ENCODE results near the gene GTF2F2.

The GTF2F2 gene

DNA sequence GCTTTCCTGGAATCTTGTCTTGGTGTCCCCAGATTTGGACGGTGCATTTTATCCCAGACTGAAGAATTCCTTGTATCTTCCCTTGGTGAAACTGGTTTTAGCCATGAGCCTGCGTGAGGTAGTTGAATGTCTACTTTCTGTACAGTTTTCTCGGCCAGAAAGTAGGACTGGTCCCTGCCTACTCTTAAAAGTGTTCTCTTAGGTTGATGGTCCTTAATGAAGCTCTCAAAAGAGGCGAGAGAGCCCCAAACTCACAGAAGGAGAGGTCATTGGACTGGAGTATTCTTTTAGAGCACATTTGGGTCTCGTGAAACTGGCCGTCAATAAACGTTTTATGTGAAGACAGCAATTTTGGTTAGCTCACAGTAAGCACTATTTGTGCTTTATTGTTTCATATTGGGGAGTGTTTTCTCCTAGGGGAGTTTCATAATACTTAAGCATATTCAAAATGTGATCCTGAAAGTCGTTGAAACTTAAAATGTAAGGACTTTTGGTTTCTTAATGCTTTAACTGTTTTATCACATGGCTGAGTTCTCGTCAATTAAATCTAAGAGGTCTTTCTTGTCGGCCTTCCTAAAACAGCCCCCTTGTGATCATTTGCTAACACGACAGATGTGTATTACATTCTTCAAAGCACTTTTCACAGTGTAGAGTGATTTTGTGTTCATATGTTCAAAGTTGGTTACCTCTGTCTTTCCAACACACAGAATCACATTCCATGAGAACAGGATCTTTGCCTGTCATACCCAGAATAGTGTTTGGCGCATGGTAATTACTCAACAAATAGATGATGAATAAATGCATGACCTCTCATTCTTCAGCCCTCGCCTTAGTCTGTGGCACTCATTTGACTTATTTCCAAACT is 889 bp downstream of the GTF2F2 start:
- no peak for DNase-seq (ENCODE audit: low spot score)

DNA sequence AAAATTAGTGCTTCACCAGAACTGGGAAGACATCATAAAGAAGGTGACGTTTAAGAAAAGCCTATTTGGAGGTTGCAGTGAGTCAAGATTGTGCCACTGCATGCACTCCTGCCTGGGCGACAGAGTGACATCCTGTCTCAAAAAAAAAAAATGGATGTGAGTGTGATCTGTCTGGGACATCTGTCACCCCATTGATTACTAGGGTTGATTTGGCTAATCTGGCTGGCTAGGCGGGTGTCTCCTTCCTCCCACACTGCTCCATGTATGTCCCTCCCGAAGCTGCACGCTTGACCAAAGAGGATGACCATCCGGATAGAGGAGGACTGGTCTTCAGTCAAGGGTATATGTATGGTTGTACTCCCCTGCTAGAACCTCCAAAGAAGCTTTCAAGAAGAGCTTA is 2.6 kb downstream of the GTF2F2 start:
- no peak for DNase-seq (ENCODE audit: low spot score)

DNA sequence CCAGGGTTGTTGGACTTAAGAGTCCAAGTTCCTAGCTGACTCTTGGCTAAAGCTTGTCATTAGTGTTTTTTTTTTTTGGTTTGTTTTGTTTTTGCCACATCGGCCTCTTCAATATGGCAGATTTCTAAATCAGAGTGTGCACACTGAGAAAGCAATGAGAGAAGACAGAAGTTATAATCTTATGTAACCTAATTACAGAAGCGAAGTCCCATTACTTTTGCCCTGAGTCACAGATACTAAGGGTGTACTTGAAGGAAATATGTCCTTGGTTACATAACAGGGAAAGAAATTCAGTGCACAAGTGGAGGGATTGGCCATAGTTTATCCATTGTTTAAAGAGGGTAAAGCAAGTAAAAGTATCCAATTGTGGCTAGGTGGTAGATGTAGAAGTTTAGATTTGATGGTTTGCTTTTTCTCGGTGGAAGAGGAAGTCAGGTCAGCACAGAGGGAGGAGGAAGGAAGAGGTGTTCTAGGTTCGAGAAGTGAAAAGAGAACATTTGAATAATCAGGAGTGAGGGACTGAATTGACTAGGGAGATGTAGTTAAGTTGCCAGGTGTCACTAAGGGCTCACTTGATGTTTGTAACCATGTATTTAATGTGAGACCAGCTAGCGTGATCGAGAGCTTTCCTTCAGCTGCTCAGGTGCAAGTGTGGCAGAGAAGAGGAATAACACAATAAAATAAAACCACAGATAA is 12.2 kb downstream of the GTF2F2 start:
- DNase-seq (ENCODE audit: low spot score), result no peak

DNA sequence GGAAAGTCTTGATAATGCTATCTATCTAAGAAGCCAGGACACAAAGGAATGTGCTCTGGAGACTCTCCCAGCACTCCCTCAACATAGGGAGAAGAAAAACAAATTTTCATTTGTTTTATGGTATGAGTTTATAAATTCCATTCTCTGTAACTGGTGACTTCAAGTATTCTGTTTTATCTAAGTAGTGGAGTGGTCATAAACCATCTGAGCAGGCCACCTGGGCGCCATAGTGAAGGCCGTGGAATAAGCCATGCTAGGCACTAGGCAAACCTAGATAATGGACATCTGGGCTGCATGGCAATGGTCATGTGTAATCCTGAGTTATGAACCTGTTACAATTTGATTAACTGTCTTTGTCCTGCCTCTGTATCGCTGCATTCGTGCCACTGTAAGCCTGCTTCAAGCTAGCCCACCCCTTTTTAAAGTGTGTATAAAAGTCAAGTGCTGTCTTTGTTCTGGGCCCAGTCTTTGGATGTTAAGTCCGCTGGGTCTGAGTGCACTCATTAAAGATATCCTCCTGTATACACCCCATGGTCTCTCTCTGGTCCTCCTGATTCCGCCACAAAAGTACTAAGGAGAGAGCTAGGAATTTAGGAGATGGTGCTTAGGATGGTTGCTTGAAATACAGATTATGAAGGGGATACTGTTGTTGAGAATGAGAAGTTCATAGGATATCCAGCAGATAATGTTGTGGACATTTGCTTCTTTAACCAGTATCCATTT is 13.2 kb downstream of the GTF2F2 start:
- no peak for DNase-seq (ENCODE audit: low spot score)

DNA sequence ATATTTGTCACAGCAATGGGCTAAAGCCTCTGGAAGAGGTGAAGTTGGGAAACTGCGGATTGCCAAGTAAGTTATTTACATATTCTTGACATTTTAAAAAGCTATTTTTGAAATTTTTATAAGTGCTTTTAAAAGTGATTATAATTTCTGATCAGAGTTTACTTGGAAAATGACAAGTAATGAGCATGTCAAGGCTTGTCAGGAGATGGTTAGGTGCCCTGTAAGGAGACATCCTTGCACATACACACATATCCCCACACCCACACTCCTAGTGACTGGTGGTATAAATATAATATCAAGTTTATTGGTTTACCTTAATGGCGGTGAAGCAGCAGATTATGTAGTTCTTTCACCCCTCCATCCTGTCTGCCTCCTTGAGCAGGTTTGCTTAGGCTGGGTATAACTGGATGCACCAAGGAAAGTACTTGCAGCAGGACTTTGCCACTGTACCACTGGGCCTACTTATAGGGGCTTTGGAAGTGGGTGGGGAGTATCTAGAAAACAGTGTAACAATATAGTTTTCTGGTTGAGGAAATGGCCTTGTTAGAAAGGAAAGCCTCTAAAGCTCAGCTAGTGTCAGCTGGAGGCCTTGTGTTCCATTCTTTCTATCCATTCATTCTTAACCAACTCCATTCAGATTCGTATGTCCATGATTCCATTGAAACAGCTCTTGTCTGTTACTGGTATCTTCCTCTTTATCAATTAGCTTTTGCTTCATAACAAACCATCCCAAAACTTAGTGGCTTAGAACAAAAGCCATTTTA is 16.6 kb downstream of the GTF2F2 start:
- DNase-seq (ENCODE audit: low spot score), result no peak

DNA sequence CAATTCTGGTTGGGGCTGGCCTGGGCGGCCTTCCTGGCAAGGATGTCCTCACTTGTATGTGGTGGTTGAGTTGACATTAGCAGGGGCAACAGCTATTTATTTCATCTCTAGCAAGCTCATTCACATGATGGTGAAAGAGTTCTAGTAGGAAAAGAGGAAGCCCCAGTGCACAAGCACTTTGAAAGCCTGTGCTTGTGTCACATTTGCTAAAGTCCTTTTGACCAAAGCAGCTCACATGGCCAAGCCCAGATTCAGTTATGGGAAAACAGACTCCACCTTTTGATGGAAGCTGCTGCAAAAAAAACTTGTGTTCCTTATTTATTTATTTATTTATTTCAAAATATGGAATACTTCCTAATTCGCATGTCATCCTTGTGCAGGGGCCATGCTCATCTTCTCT is 17.2 kb downstream of the GTF2F2 start:
- DNase-seq (ENCODE audit: low spot score), result no peak

DNA sequence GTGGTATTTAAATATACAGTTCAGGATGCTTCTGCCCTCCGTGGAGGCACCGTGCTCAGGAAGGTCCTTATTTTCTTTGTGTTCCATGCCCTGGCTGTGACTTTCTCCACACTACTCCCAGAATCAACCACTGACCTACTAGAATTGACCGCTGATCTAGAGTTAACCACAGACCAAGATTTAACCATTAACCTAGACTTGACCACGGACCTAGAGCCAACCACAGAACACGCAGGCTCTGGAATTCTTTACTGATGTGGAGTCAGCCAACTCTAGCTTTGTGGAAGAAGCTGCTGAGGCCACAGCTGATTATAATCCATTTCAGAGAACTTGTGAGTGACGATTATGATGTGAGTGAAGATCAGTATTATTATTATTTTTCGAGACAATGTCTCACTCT is 18.0 kb downstream of the GTF2F2 start:
- no peak for DNase-seq (ENCODE audit: low spot score)

DNA sequence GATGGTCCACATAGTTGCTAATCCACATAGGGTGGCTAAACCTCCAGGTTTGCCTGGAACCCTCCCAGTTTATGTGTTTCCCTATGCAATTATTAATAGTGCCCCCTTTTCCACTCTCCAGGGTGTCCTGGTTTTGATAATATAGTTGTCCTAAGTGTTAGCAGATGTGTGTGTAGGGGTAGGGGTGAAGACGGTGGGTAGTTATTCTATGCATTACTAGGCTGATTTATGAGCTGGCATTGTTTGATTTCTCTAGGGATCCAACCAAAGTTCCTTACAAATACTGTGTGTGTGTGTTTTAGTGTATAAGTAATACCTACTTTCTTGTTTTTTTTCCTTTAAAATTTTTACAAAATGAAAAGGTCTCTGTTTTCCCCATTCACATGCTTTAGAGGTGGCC is 21.1 kb downstream of the GTF2F2 start:
- DNase-seq (ENCODE audit: low spot score), result no peak

DNA sequence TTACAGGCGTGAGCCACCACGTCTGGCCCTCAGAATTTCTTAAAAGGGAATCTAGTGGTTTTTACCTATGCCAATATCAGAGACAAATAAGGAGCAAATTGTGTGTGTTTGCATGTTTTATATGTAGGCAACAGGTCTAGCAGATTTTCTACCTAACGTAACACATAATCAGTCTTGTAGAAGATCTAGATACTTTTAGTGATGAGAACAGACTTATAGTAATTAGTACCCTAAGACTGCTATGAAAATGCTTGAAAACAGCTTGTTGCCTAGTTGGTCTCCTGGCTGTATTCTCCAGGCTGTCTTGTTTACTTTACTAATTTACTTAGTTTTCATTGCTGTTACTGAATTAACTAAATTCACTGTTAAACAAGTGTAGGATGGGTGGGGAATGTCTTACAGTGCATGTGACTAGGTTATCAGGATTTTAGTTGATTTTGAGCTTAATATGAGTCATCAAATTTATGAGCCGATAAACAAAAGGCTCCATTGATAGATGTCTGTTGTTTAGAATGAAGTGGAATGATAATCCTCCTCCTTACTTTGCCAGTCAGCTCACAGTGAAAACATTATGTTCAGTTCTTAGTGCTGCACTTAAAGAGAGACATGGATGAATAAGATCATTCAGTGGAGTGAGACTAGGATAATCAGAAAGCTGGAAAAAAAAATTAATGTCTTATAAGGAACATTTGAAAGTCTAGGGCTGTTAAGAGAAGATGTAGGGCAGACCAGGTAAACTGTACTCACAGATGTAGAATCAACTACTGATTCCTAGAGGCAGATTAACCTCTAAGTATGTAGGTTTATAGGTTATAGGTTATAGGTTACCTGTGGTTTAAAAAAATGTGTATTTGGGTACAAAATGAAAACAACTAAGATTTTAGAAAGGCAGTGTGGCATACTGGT is 22.4 kb downstream of the GTF2F2 start:
- no peak for DNase-seq (ENCODE audit: low spot score)

DNA sequence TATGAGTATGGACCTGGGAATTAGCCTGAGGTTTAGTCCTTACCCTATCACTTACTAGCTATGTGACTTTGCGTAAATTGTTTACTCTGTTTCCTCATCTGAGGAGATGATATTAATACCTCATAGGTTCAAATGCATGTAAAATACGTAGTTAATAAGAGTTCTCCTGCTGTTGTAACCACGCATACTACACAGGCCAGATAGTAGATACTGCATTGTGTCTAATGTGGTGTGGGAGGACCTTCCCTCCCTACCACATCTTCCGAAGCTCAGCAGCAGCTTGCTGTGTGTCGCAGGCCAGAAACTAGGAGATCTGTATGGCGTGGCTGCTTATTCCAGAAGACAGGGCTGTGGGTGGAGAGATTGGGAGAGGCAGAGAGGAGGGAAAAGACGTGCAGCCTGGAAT is 23.0 kb downstream of the GTF2F2 start:
- no peak for DNase-seq (ENCODE audit: low spot score)

DNA sequence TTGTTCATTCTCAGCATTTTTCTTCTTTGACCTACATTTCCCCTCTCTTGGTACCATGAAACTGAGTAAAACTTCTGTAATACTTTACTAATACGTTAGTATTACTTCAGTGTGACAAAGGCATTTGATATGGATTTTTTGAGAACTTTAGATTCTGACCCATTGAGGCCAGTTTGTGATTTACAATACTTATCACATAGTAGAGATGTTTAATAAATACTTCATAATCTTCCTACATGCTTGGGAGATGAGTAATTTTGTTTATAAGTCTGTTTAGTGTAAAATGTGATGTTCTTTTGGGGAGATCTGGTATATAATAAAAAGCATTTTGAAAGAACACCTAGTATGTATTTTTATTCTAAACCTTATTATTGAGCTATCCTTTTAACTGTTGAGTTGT is 29.7 kb downstream of the GTF2F2 start:
- no peak for DNase-seq (ENCODE audit: low spot score)

DNA sequence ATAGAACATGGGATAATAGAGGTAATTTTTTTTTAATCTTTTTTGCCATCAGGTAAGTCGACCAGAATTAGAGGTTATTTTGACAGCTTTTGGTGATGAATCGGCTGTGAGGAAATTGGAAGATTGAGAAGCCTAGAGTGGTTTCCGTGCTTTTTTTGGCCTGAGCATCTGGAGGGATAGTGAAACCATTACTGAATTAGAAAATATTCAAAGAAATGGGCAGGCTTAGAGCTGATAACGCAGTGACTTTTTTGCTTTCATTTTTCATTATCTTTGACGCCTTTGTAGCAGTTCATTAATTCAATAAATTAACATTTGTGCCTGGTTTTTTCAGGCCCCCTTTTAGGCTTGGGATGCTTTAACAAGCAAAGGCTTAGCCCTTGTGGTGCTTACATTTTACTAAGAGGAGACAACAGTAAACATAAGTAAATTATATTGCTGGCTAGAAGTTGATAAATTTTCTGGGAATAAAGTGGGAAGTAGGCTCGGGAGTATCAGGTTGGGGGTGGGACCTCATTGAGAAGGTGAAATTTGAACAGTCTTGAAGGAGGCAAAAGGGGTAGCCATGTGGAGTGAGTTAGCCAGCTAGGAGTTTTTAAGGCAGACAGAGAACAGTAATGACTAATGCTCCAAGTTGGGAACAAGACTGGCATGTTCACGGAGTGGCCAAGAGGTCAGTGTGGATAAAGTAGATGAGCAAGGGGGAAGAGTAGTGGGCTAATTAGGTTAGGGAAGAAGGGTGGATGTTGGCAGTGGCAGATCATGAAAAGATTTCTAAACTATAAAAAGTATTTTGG is 36.5 kb downstream of the GTF2F2 start:
- no peak for DNase-seq (ENCODE audit: low spot score)

DNA sequence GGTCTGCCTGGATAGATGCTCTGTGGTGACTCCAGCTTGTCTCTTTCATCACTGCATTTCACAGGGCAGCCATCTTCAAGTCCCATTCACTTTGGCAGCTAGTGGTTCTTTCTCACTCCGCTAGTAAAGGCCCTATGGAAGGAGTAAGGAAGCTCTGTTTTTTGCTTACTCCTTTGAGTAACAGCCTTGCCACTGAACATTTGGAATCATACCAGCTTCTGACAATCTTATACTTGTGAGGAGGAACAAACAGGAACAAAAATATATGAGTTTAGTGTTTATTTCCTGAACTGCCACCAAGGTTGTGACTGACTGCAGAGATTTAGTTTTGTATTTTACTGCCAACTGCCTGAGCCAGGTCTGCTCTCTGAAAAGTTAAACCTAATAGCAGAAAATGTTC is 41.9 kb downstream of the GTF2F2 start:
- DNase-seq (ENCODE audit: low spot score), result no peak

DNA sequence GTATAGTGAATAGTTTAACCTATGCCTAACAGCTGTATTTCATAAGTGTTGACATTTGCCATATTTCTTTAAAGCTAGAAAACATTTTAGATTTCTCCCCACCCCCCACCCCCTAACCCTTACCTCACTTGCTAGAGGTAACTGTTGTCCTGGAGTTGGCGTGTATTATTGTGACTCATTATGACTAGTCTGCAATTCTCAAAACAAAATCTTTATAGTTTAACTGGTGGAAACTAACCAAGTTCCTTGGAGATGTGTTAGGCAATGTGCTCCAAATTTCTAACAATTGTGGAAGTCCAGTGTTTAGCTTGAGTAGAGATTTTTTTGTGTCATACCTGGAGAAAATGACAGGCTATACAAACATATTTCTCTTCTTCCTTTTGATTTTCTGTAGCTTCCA is 42.5 kb downstream of the GTF2F2 start:
- DNase-seq (ENCODE audit: low spot score), result no peak

DNA sequence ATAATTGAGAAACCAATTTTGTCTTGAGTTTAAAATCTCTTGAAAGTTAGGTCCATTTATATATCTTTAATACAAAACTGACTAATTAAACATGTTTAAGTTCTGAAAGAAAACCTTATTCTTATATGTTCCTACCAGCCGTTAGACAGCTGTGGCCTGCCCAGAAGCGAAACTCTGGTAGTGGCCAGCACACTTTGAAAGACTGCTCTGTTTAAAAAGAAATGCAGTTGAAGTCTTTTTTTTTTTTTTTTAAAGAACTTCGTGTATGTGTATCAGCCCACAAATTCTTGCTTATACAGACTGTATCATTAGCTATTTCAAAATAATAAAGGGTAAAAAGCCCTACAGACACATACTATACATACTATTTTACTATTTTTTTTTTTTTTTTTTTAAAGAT is 46.5 kb downstream of the GTF2F2 start:
- DNase-seq (ENCODE audit: low spot score), result no peak

DNA sequence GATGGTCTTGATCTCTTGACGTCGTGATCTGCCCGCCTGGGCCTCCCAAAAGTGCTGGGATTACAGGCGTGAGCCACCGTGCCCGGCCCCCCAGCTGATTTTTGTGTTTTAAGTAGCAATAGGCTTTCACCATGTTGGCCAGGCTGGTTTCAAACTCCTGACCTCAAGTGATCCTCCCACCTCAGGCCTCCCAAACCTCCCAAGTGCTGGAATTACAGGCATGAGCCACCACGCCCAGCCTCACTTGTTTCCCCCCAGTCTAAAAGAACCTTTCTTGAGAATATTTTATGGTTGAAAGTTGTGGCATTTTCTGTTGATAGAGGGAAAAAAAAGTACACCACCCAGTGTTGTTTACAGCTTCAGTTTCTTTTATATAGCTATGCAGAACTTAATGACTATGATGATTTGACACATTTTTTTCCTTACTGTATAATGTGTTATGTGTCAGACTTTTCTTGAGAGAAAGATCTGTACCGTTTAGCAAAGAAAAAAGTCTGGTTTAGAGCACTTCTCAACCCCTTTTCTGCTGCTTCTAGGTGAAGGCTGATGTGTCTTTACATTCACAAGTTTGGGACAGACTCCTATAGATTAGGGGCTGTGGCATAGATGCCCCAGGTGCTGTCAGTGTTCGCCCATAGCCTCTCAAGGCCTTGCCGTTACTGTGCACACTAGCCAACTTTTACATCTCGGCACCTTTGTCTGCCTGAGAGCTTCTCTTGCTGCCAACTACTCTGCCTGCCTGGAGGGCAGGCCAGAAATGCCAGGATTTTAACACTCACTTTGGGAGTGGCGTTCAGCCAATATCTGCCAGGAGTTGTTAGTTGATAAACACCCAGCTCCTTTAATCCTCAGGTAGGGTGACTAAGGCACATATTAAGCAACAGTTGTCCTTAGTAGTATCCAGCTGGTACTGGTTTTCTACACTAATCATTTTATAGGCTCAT is 47.6 kb downstream of the GTF2F2 start:
- no peak for DNase-seq (ENCODE audit: low spot score)

DNA sequence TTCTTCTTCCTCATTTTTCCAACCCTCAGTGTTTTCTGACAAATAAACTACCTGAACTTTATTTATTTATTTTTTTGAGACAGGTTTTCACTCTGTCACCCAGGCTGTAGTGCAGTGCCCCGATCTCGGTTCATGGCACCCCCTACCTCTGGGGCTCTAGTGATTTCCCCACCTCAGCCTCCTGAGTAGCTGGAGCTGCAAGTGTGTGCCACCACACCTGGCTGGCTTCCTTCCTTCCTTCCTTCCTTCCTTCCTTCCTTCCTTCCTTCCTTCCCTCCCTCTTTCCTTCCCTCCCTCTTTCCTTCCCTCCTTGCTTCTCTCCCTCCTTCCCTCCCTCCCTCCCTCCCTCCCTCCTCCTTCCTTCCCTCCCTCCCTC is 48.2 kb downstream of the GTF2F2 start:
- no peak for DNase-seq (ENCODE audit: low spot score)

DNA sequence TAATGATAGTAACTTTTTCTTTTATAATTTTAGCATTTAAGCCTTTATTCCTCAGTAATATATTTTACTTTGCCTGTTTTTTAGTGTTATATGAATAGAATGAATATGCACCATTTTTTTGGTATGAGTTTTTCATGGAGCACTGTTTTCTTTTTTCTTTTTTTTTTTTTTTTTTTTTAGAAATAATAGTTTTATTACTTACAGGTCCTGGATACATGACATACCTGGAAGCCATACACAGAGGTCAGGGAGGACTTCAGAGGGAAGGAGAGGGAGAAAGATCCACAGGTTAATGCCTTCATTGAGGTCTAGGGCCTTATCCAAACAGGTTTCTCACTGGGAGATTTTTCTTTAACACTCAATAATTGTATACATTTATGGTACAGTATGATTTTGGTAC is 54.2 kb downstream of the GTF2F2 start:
- no peak for DNase-seq (ENCODE audit: low spot score)
